ENCODE results near the gene MIR17HG.
"Not testable (repeated sequence)": the region's sequence is repeated elsewhere in the genome, so short reads cannot be mapped to it uniquely, and the experiment has no call there.

MIR17HG gene

GRCh38 chr13:91347202-91347995, at the start of gene MIR17HG:
Gene MIR17HG (plus strand): TSS chr13:91347687.
- DNase-seq: peak; percentile 91

- no peak for DNase-seq
These were observed 49.4 kb upstream of the MIR17HG start for GRCh38 chr13:91298060-91298459.

- DNase-seq: no peak
These were observed 45.4 kb upstream of the MIR17HG start for GRCh38 chr13:91302111-91302510.

- DNase-seq: no peak
These were observed 44.5 kb upstream of the MIR17HG start for GRCh38 chr13:91303031-91303430.

- DNase-seq: no peak
These were observed 42.7 kb upstream of the MIR17HG start for GRCh38 chr13:91304741-91305140.

GRCh38 chr13:91305652-91306051, 41.8 kb upstream of the MIR17HG start:
- no peak for DNase-seq

GRCh38 chr13:91307887-91308286, 39.6 kb upstream of the MIR17HG start:
- DNase-seq: no peak

GRCh38 chr13:91308299-91308698, 39.2 kb upstream of the MIR17HG start:
- peak; percentile 11 for DNase-seq

GRCh38 chr13:91311491-91311890, 36.0 kb upstream of the MIR17HG start:
- DNase-seq: no peak

- DNase-seq: no peak
These were observed 35.2 kb upstream of the MIR17HG start for GRCh38 chr13:91312324-91312723.

- peak; percentile 51 for DNase-seq
These were observed 34.4 kb upstream of the MIR17HG start for GRCh38 chr13:91313103-91313502.

GRCh38 chr13:91313581-91313980, 33.9 kb upstream of the MIR17HG start:
- no peak for DNase-seq

- no peak for DNase-seq
These were observed 32.6 kb upstream of the MIR17HG start for GRCh38 chr13:91314888-91315287.

- no peak for DNase-seq
These were observed 28.6 kb upstream of the MIR17HG start for GRCh38 chr13:91318886-91319285.

GRCh38 chr13:91319996-91320395, 27.5 kb upstream of the MIR17HG start:
- no peak for DNase-seq

GRCh38 chr13:91320990-91321389, 26.5 kb upstream of the MIR17HG start:
- DNase-seq: not testable (repeated sequence)

- peak; percentile 16 for DNase-seq
These were observed 24.1 kb upstream of the MIR17HG start for GRCh38 chr13:91323349-91323748.

- no peak for DNase-seq
These were observed 21.3 kb upstream of the MIR17HG start for GRCh38 chr13:91326146-91326545.

- no peak for DNase-seq
These were observed 18.8 kb upstream of the MIR17HG start for GRCh38 chr13:91328726-91329125.

GRCh38 chr13:91329733-91330132, 17.8 kb upstream of the MIR17HG start:
- DNase-seq: no peak

GRCh38 chr13:91331047-91331915, 16.2 kb upstream of the MIR17HG start:
- no peak for DNase-seq

- DNase-seq: no peak
These were observed 1.4 kb upstream of the MIR17HG start for GRCh38 chr13:91346062-91346461.

- peak; percentile 52 for DNase-seq
These were observed 661 bp upstream of the MIR17HG start for GRCh38 chr13:91346850-91347201.
